IMR-90 (cell line): ENCODE data around the gene TENT5C. TPM values are rescaled to one million over a fixed set of nuclear protein-coding genes. Genes with fewer than 3 reads are reported as not detected.

Experiments
- ATAC-seq: fragments of 200-7000 bp; cut with Tn5 transposase; 2 replicates; pipeline ENCODE4 v1.9.1; 2020; ENCODE audit warnings: low read depth, mild to moderate bottlenecking, moderate library complexity
- BruUV-seq: library from RNA; stranded (reverse); fragments of 400-500 nt; replicated peaks from 2 replicates; lab custom pipeline; 2021; lab: Mats Ljungman, UMichigan
- CTCF ChIA-PET: fragments of 300-600 bp; formaldehyde crosslinking; extraction: SDS; loops from one replicate; lab custom pipeline; 2021; ENCODE audit warnings: antibody characterized with exemption; lab: Yijun Ruan, JAX
- POLR2A ChIA-PET: fragments of 300-600 bp; sonication (Branson Sonifier 250); formaldehyde crosslinking; loops from one replicate; lab custom pipeline; 2022; ENCODE audit warnings: antibody characterized with exemption; ENCODE audit not compliant: unreplicated experiment; lab: Charles Lee
- DNase-seq: peaks from one replicate; pipeline ENCODE4 v3.0.0; 2013
- H2AFZ ChIP-seq: replicated peaks from 2 replicates; pipeline ENCODE3; 2013; ENCODE audit warnings: low read length, mild to moderate bottlenecking; ENCODE audit not compliant: poor library complexity
- H2AK5ac ChIP-seq: 2 replicates; pipeline ENCODE4 v1.6.1; 2013; ENCODE audit warnings: low read depth, low read length, inconsistent platforms
- H2AK9ac ChIP-seq: replicated peaks from 2 replicates; pipeline ENCODE3; 2013; ENCODE audit warnings: mild to moderate bottlenecking, low read depth, low read length, moderate library complexity; ENCODE audit not compliant: poor library complexity
- H2BK120ac ChIP-seq: 2 replicates; pipeline ENCODE4 v1.6.1; 2013; ENCODE audit warnings: low read depth, low read length, inconsistent platforms
- H2BK15ac ChIP-seq: 3 replicates; pipeline ENCODE4 v1.6.1; 2013; ENCODE audit warnings: low read depth, low read length, inconsistent platforms
- H2BK20ac ChIP-seq: 2 replicates; pipeline ENCODE4 v1.6.1; 2013; ENCODE audit warnings: low read depth, mild to moderate bottlenecking, inconsistent platforms, low read length, moderate library complexity
- H2BK5ac ChIP-seq: 2 replicates; pipeline ENCODE4 v1.6.1; 2013; ENCODE audit warnings: mild to moderate bottlenecking, low read depth, low read length, inconsistent platforms; ENCODE audit not compliant: poor library complexity, severe bottlenecking
- H3K14ac ChIP-seq: replicated peaks from 2 replicates; pipeline ENCODE4 v1.6.1; 2013; ENCODE audit warnings: low read depth, low read length, inconsistent platforms
- H3K18ac ChIP-seq: 2 replicates; pipeline ENCODE4 v1.6.1; 2013; ENCODE audit warnings: low read depth, low read length, control low read depth
- H3K23ac ChIP-seq: 2 replicates; pipeline ENCODE4 v1.6.1; 2013; ENCODE audit warnings: low read depth, low read length, inconsistent platforms
- H3K27ac ChIP-seq: 2 replicates; pipeline ENCODE4 v1.5.1; 2013; ENCODE audit warnings: mild to moderate bottlenecking, control low read depth, low read length; ENCODE audit not compliant: insufficient read depth
- H3K27me3 ChIP-seq: 2 replicates; pipeline ENCODE4 v1.6.1; 2013; ENCODE audit warnings: low read length; ENCODE audit not compliant: control insufficient read depth, insufficient read depth
- H3K36me3 ChIP-seq: 2 replicates; pipeline ENCODE4 v1.6.1; 2013; ENCODE audit warnings: low read length, mixed read lengths; ENCODE audit not compliant: control insufficient read depth, insufficient read depth
- H3K4ac ChIP-seq: 2 replicates; pipeline ENCODE4 v1.6.1; 2013; ENCODE audit warnings: low read depth, low read length, inconsistent platforms
- H3K4me1 ChIP-seq: 2 replicates; pipeline ENCODE4 v1.6.1; 2013; ENCODE audit warnings: low read length, mixed read lengths; ENCODE audit not compliant: control insufficient read depth, insufficient read depth
- H3K4me2 ChIP-seq: 2 replicates; pipeline ENCODE4 v1.6.1; 2013; ENCODE audit warnings: low read depth, mild to moderate bottlenecking, control low read depth, low read length, moderate library complexity
- H3K4me3 ChIP-seq: 2 replicates; pipeline ENCODE4 v1.5.1; 2013; ENCODE audit warnings: low read depth, mild to moderate bottlenecking, control low read depth, low read length, moderate library complexity; ENCODE audit not compliant: insufficient read depth
- H3K56ac ChIP-seq: 2 replicates; pipeline ENCODE4 v1.6.1; 2013; ENCODE audit warnings: low read length, inconsistent platforms; ENCODE audit not compliant: insufficient read depth; ENCODE audit errors: extremely low read depth
- H3K79me1 ChIP-seq, 2 experiments: 2 replicates each; pipeline ENCODE4 v1.6.1; 2013; ENCODE audit warnings: low read length in 2 of 2, inconsistent platforms in 1 of 2, low read depth in 1 of 2
- H3K9ac ChIP-seq: 2 replicates; pipeline ENCODE4 v1.6.1; 2013; ENCODE audit warnings: low read depth, low read length, control low read depth
- H3K9me1 ChIP-seq: 2 replicates; pipeline ENCODE4 v1.6.1; 2013; ENCODE audit warnings: low read length, inconsistent platforms; ENCODE audit not compliant: insufficient read depth
- H3K9me3 ChIP-seq: 2 replicates; pipeline ENCODE4 v1.6.1; 2013; ENCODE audit warnings: low read length; ENCODE audit not compliant: control insufficient read depth, insufficient read depth
- H4K20me1 ChIP-seq: 2 replicates; pipeline ENCODE4 v1.6.1; 2013; ENCODE audit warnings: low read length, inconsistent platforms; ENCODE audit not compliant: insufficient read depth
- H4K5ac ChIP-seq: 2 replicates; pipeline ENCODE4 v1.6.1; 2013; ENCODE audit warnings: mild to moderate bottlenecking, low read depth, low read length, control low read depth
- H4K8ac ChIP-seq, 2 experiments: 2 replicates each; pipeline ENCODE4 v1.6.1; 2013; ENCODE audit warnings: low read depth in 2 of 2, low read length in 2 of 2, control low read depth in 1 of 2, inconsistent platforms in 1 of 2
- H4K91ac ChIP-seq: 2 replicates; pipeline ENCODE4 v1.6.1; 2013; ENCODE audit warnings: low read depth, low read length, inconsistent platforms; ENCODE audit not compliant: insufficient read depth
- BHLHE40 ChIP-seq: fragments of 150-350 bp; IDR thresholded peaks from 2 replicates; pipeline ENCODE4 v1.6.1; 2016; ENCODE audit warnings: mild to moderate bottlenecking, low read depth, low read length
- POLR2A ChIP-seq: IDR thresholded peaks from 2 replicates; pipeline ENCODE4 v1.6.1; 2012; ENCODE audit warnings: mild to moderate bottlenecking, low read depth, low read length
- RCOR1 ChIP-seq: IDR thresholded peaks from 2 replicates; pipeline ENCODE4 v1.6.1; 2012; ENCODE audit warnings: mild to moderate bottlenecking, low read length, improper control_type of control experiment; ENCODE audit not compliant: insufficient replicate concordance
- WGBS, 2 experiments: methylation state at CpG; one replicate each; pipeline versions ENCODE4 v1.1.5 to v1.1.7; 2013; ENCODE audit warnings: missing lambda C conversion rate in 2 of 2; ENCODE audit not compliant: insufficient read length in 1 of 2; ENCODE audit errors: extremely low coverage in 2 of 2; 5-methylcytosine and 5-hydroxymethylcytosine counted together
- dilution Hi-C: fragments of 300-500 bp; cut with HindIII; formaldehyde crosslinking; loops from one replicate; pipeline ENCODE4 v1.14.3; 2018; ENCODE audit warnings: low sequenced_read_pairs; ENCODE audit not compliant: unreplicated experiment
- in situ Hi-C: fragments of 300-500 bp; cut with MboI; formaldehyde crosslinking; loops from 3 replicates; pipeline ENCODE4 v1.14.3; 2019; ENCODE audit warnings: low sequenced_read_pairs, inconsistent platforms, mixed read lengths
- intact Hi-C: fragments of 100-400 bp; cut with micrococcal nuclease; formaldehyde crosslinking; loops from 2 replicates; pipeline ENCODE4 v1.10.0; 2022
- polyA plus RNA-seq, 3 experiments: library from polyadenylated mRNA; depleted of rRNA; stranded (reverse); fragments of >200 nt; gene quantifications; 2 replicates each; pipeline ENCODE4 v1.2.3, GENCODE V29; 2012; ENCODE audit warnings: low replicate concordance in 1 of 3
- total RNA-seq: library from RNA; depleted of rRNA; stranded (reverse); fragments of >200 nt; gene quantifications from 2 replicates; pipeline ENCODE4 v1.2.3, GENCODE V29; 2012
- TF ChIP-seq, protein P1 (sequence below): fragments of 150-350 bp; IDR thresholded peaks from 2 replicates; pipeline ENCODE4 v1.6.1; 2017; ENCODE audit warnings: mild to moderate bottlenecking, antibody characterized with exemption, low read length, low read depth
- TF ChIP-seq, protein P2 (sequence below): fragments of 150-350 bp; IDR thresholded peaks from 2 replicates; pipeline ENCODE4 v1.6.1; 2016; ENCODE audit warnings: low read depth, mild to moderate bottlenecking, low read length, moderate library complexity, borderline replicate concordance

The TENT5C gene
- total and polyA plus RNA-seq, 2 of the 4 experiments (the other 2 are of a cell fraction) = 1.5 to 4.1 TPM

DNA sequence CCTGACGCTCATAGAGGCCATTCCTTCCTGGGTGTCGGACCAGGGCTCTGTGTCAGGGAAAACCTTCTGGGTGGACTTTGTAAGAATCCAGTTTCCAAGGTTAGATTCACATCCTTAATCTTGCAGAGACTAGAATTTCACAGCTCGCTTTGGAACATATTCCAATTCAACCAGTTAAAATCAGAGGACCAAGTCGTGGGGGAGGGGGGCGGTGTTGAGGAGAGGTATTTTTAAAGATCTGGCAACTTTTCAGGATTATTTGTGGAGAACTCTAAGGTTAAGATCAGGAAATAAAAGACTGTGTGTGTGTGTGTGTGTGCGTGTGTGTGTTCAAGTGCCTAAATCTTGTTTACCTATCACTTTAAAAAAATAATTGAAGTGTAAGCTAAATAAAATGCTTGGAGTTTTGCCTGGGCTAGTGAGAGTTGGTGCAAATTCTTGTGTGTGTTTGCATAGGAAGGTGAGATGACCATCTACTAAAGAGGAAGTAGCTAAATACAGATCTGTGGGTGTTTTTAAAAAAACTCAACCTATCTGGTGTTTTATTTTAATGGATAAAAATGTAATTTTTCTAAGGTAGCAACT is 21.8 kb downstream of the TENT5C start:
- Histone ChIP-seq H3K4me2 (no peak overlapping the region), H4K20me1 (peaks cover 67% of the 10 kb centered on the region; the same call in 1 of the 2 replicates), H3K27ac (no peak overlapping the region), H2AK9ac (no peak overlapping the region), H3K9me3 (no peaks in the 10 kb centered on the region), H3K79me1 (peaks cover 6 to 70% of the 10 kb centered on the region in 2 experiments; a peak in 3 of 4 replicates), H3K36me3 (peaks cover 18% of the 10 kb centered on the region), H3K4ac (no peak overlapping the region), H2BK15ac (no peak overlapping the region), H4K5ac (no peak overlapping the region), H2BK20ac (no peak overlapping the region), H2AFZ (no peak overlapping the region), H3K4me3 (no peak overlapping the region), H4K91ac (no peak overlapping the region), H3K4me1 (peaks cover 2% of the 10 kb centered on the region; the same call in 1 of the 2 replicates), H2AK5ac (no peak overlapping the region), H2BK5ac (no peak overlapping the region), H3K9ac (no peak overlapping the region), H3K14ac (no peak overlapping the region), H3K27me3 (no peaks in the 10 kb centered on the region), H3K23ac (no peak overlapping the region), H3K18ac (no peak overlapping the region), H4K8ac (no peak overlapping the region), H3K56ac (no peak overlapping the region), H3K9me1 (peaks cover 45% of the 10 kb centered on the region), H2BK120ac (no peak overlapping the region)
- POLR2A ChIA-PET = no interaction called here
- dilution Hi-C loops = no loop called here
- CTCF ChIA-PET = interaction anchor here (0.7 to 1.3 kb wide), 2 partner anchors 9 to 15 kb away, joined by 3 read pairs; no protein-coding TSS in a partner anchor
- no TSS peak for BruUV-seq
- no peak for DNase-seq
- ATAC-seq = no peak
- TF ChIP-seq POLR2A (no peak), RCOR1 (no peak), BHLHE40 (no peak)
- TF ChIP-seq, protein P1, sequence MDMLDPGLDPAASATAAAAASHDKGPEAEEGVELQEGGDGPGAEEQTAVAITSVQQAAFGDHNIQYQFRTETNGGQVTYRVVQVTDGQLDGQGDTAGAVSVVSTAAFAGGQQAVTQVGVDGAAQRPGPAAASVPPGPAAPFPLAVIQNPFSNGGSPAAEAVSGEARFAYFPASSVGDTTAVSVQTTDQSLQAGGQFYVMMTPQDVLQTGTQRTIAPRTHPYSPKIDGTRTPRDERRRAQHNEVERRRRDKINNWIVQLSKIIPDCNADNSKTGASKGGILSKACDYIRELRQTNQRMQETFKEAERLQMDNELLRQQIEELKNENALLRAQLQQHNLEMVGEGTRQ = no peak
- TF ChIP-seq, protein P2, sequence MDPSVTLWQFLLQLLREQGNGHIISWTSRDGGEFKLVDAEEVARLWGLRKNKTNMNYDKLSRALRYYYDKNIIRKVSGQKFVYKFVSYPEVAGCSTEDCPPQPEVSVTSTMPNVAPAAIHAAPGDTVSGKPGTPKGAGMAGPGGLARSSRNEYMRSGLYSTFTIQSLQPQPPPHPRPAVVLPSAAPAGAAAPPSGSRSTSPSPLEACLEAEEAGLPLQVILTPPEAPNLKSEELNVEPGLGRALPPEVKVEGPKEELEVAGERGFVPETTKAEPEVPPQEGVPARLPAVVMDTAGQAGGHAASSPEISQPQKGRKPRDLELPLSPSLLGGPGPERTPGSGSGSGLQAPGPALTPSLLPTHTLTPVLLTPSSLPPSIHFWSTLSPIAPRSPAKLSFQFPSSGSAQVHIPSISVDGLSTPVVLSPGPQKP = no peak
- in situ Hi-C loops = no loop called here
- WGBS, 2 experiments = no CpG with 5 or more reads among the region's 6 CpGs
- intact Hi-C loops = no loop called here
